Measurements from ENCODE around the gene DTX4.
A peak's percentile ranks its signal among the peaks of the same experiment; 100 is the strongest.

Gene DTX4

DNA sequence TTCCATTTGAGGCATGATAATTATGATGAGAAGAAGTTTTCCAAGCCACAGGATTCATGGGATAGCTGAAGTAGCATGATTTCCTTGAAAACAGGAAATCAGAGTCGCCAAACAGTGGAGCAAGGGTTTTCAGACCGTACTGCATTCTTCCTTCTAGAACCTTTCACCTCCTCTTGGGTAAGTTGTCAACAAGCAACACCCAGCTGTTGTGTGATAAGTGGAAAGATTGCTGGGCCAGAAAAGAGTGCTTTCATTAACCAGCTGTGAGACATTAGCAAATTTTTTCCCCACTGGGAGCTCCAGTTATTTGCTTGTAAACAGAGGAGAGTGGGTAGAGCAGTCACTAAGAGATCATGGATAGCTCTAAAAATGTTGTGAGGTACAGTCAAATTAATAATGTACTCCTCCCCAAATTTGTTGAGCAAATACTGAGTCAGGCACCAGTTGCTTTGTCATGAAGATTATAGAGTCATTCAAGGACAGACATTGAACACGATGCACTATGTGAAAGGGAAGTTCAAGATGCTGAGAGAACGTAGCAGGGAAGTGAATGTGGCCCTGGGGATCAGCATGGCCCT, 52.5 kb downstream of the DTX4 start:
- DNase-seq (ENCODE audit: insufficient read length) = no peak
- TF ChIP-seq TAF1 (IDR thresholded peaks at IDR 0.05; ENCODE audit: borderline replicate concordance, low read depth, low read length) = no peak
- TF ChIP-seq POLR2AphosphoS5 (IDR thresholded peaks at IDR 0.05; ENCODE audit: low read depth, low read length) = no peak
- TF ChIP-seq POLR2A (IDR thresholded peaks at IDR 0.05; ENCODE audit: low read depth, low read length) = no peak
- FAIRE-seq = peak; percentile 93

DNA sequence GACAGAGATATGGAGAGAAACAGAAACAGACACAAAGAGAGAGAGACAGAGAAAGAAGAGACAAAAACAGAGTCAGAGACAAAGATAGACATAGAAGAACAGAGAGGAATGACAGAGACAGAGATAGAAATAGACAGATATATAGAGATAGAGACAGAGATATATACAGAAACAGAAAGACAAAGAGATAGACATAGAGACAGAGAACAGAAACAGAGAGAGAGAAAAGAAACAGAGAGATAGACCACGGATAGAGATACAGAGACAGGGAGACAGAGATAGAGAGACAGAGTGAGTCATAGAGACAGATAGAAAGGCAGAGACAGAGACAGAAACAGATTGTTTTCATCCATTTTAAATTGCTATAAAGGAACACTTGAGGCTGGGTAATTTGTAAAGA, 53.1 kb downstream of the DTX4 start:
- TF ChIP-seq POLR2AphosphoS5 (IDR thresholded peaks at IDR 0.05; ENCODE audit: low read depth, low read length) (no peak), POLR2A (IDR thresholded peaks at IDR 0.05; ENCODE audit: low read depth, low read length) (no peak), TAF1 (IDR thresholded peaks at IDR 0.05; ENCODE audit: borderline replicate concordance, low read depth, low read length) (no peak)
- FAIRE-seq (no peak), DNase-seq (ENCODE audit: insufficient read length) (no peak)

DNA sequence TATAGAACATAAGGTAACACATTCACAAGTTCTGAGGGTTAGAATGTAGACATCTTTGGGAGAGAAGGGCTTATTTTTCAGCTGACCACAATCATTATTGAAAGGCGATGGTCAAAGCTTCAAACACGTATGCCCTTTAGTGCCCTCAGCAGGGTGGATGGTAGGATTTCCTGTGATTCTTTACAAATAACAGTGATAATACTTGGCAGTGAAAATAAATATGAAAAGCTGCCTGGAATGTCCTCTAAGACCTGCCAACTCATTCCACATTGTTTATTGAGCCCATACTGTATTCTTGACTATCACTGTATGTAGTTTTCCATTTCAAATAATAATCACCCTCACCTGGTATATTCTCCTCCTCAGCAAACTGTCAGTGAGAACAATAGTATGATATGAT, 54.5 kb downstream of the DTX4 start:
- TF ChIP-seq TAF1 (IDR thresholded peaks at IDR 0.05; ENCODE audit: borderline replicate concordance, low read depth, low read length) (no peak), POLR2AphosphoS5 (IDR thresholded peaks at IDR 0.05; ENCODE audit: low read depth, low read length) (no peak), POLR2A (IDR thresholded peaks at IDR 0.05; ENCODE audit: low read depth, low read length) (no peak)
- FAIRE-seq = no peak
- DNase-seq (ENCODE audit: insufficient read length) = no peak

DNA sequence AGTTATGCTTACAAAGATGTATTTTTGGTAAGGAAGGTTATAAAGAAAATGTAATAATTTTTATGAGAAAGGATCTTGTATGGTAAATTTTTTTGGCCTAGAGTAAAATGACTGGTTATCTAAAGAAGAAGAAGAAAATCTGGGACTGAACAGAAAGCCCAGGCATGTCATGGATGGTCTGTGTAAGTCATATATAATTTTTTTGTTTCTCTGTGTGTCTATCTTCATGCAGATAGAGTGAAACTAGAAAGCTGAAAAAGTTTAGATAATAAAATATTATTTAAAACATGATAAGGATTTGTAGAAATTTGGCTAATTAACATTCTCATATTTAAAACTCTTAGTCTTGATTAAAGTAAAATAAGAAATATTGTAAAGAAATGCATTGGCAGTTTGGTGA, 68.4 kb downstream of the DTX4 start:
- DNase-seq (ENCODE audit: insufficient read length) (no peak), FAIRE-seq (no peak)
- TF ChIP-seq POLR2A (IDR thresholded peaks at IDR 0.05; ENCODE audit: low read depth, low read length) (no peak), POLR2AphosphoS5 (IDR thresholded peaks at IDR 0.05; ENCODE audit: low read depth, low read length) (no peak), TAF1 (IDR thresholded peaks at IDR 0.05; ENCODE audit: borderline replicate concordance, low read depth, low read length) (no peak)

DNA sequence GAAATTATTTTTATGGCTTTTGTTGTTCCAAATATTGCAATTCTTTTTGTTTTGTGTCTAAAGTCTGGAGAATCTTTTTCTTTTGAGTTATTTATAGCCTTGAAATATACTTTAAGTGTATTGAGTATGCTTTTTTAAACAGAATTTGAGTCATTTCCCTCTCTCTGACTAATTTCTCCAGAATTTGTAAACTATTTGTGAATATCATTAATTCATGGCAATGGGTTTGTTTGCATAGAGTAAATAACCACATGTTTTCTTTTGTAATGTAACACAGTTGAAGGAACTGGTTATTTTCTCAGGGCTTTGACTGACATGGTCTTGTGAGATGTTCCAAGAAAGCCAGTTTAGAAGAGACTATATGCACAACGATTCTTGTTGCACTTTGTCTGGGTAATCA, 71.7 kb downstream of the DTX4 start:
- DNase-seq (ENCODE audit: insufficient read length) (no peak), FAIRE-seq (no peak)
- no peak for TF ChIP-seq POLR2AphosphoS5 (IDR thresholded peaks at IDR 0.05; ENCODE audit: low read depth, low read length)
- TF ChIP-seq POLR2A (IDR thresholded peaks at IDR 0.05; ENCODE audit: low read depth, low read length) = no peak
- no peak for TF ChIP-seq TAF1 (IDR thresholded peaks at IDR 0.05; ENCODE audit: borderline replicate concordance, low read depth, low read length)

DNA sequence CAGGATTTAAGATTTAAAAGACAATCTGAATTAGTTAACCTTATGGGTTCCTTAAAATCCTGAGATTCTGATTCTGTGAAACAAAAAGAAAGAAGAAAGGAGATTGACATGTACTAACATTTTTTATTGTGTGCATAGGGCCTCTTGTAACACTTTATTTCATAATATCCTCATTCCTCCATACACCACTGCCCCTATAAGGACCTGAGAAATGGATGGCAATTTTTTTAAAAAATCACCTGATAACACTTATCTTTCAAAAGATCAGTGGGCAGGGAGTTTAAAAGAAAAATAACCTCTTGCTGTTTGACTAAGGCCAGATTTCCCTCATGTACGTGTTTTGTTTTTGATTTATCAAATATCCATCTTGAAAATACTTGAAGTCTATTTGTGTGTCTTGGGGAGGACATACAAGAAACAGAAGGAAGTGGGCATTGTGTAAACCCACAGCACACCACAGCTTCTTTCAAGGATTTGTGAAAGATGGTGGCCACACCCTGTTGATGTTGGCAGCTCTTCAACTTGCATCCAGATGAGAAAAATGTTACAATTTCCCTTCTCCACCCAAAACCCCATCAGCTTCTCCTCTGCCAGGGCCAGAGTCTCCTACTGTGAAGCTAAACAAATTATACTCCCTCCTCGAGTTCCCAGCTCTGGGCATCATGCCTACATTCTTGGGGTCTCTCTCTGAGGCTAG, 75.7 kb downstream of the DTX4 start:
- TF ChIP-seq POLR2A (IDR thresholded peaks at IDR 0.05; ENCODE audit: low read depth, low read length) (no peak), TAF1 (IDR thresholded peaks at IDR 0.05; ENCODE audit: borderline replicate concordance, low read depth, low read length) (no peak)
- DNase-seq (ENCODE audit: insufficient read length) = no peak
- no peak for FAIRE-seq

DNA sequence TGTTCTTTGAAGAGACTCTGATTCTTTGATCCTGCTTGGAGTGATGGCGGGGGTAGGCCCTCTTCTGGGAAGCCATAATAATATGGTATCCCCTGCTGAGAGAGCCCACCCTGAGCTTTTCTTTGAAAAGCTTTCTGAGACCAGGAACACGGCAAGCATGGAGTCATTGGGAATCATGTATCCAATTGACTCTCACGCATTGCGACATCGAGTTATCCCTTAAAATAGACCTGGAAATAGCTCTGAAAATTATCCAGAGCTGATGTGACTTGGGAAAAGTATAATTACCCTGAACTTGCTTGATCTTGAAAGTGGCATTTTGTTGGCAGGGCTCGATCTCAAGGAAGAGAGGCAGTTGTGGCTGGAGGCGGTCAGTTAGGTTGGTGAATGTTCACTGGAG, 77.6 kb downstream of the DTX4 start:
- no peak for FAIRE-seq
- no peak for TF ChIP-seq POLR2A (IDR thresholded peaks at IDR 0.05; ENCODE audit: low read depth, low read length)
- TF ChIP-seq TAF1 (IDR thresholded peaks at IDR 0.05; ENCODE audit: borderline replicate concordance, low read depth, low read length) = no peak
- no peak for TF ChIP-seq POLR2AphosphoS5 (IDR thresholded peaks at IDR 0.05; ENCODE audit: low read depth, low read length)
- DNase-seq (ENCODE audit: insufficient read length) = no peak

DNA sequence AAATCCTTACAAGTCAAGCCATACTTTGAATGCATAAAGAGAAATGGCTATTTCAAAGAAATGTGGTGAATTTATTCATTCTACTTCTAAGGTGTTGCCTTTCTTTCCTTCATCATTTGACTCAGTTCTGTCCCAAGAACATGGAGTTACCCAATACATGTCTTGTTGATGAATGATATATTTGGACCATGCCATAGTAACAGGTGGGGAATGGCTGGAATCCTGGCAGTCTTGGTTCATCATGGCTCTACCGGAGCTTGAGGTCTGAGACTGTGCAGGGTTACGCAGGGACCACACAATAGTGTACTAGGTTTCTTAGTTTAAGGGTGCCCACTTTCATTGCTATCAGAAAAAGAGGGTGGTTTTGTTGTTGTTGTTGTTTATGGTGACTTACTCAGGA, 81.1 kb downstream of the DTX4 start:
- FAIRE-seq (peak; percentile 21), DNase-seq (ENCODE audit: insufficient read length) (no peak)
- TF ChIP-seq POLR2A (IDR thresholded peaks at IDR 0.05; ENCODE audit: low read depth, low read length) (no peak), TAF1 (IDR thresholded peaks at IDR 0.05; ENCODE audit: borderline replicate concordance, low read depth, low read length) (no peak), POLR2AphosphoS5 (IDR thresholded peaks at IDR 0.05; ENCODE audit: low read depth, low read length) (no peak)

DNA sequence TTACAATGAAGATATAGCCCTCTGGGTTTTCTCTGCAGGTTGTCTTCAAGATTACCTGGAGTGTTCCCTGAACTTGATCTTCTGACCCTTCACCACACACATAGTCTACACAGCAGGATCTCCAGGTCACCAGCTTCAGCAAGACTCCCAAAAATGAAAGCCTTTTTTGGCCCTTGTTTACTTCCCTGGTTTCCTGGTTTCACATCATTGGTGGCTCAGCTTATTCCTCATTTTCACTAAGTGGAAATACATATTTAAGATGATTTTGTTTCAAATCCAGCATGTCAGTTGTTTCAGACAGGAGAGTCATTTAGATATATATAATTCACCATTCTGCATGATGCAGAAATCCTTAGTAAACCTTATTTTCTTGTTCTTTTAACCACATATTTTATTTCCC, 82.4 kb downstream of the DTX4 start:
- FAIRE-seq (no peak), DNase-seq (ENCODE audit: insufficient read length) (no peak)
- TF ChIP-seq POLR2AphosphoS5 (IDR thresholded peaks at IDR 0.05; ENCODE audit: low read depth, low read length) = no peak
- TF ChIP-seq TAF1 (IDR thresholded peaks at IDR 0.05; ENCODE audit: borderline replicate concordance, low read depth, low read length) = no peak
- TF ChIP-seq POLR2A (IDR thresholded peaks at IDR 0.05; ENCODE audit: low read depth, low read length) = no peak

DNA sequence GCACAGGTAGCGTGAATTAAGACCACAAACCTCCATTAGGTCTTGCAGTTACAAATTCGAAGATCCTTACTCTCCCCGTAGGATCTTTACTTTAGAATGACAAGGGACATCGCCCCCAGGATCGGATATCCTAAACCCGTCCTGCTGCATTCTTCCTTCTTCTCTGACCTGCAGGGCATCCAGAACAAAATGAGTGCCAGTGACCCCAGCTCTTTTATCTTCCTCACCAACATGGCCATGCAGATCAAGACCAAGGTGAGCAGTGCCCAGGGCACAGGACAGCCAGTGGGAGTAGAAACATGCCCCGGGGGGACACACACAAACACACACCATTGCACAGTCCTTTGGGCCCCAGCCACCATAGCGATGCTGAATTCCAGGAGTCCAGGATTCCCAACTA, 83.3 kb downstream of the DTX4 start:
- FAIRE-seq (no peak), DNase-seq (ENCODE audit: insufficient read length) (no peak)
- TF ChIP-seq POLR2A (IDR thresholded peaks at IDR 0.05; ENCODE audit: low read depth, low read length) (no peak), POLR2AphosphoS5 (IDR thresholded peaks at IDR 0.05; ENCODE audit: low read depth, low read length) (no peak), TAF1 (IDR thresholded peaks at IDR 0.05; ENCODE audit: borderline replicate concordance, low read depth, low read length) (no peak)
